NCI-H345 treated with DMSO at 0.1 percent for 48 hours (cell line): ENCODE data around the gene GALP.
"Not testable (repeated sequence)": the region's sequence is repeated elsewhere in the genome, so short reads cannot be mapped to it uniquely, and the experiment has no call there.

Experiments
- DNase-seq: peaks from one replicate; lab custom pipeline; 2025; ENCODE audit not compliant: unreplicated experiment; lab: John Stamatoyannopoulos, UW

Gene GALP

DNA sequence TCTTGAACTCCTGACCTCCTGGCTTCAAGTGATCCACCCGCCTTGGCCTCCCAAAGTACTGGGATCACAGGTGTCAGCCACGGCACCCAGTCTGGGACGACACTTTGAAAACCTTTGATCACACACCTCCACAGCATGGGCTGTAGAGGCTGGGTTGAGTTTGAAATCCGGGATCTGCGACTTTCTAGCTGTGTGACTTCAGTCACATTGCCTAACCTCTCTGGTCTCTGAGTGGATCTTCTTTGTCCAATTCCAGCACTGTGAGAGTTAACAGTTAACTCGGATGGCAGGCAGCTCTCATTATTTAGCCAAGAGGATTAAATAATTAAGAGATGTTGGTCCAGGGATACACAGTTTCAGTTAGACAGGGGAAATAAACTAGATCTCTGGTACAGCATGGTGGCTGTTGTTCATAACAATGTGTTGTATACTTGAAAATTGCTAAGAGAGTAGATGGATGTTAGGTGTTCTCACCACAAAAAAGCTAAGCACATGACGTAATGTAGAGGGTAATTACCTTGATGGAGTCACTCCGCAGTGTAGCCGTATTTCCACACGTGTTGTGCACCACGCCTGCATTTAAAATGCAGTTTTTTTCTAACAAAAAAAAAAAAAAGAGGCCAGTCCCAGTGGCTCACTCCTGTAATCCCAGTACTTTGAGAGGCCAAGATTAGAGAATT, 1.9 kb downstream of the GALP start:
- no peak for DNase-seq

DNA sequence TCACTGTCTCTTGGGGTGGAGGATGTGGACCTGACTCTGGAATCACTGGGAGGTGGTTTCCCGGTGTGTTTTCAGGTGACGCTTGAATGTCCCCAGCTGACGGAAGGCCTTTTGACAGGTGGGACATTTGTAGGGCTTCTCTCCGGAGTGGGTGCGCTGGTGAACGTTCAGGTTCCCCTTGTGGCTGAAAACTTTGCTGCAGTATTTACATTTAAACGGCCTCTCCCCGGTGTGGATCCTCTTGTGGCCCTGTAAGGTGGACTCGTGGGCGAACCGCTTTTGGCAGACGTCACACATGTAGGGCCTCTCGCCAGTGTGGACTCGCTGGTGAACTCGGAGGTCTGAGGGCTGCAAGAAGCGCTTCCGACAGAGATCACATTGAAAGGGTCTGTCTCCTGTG, 14.0 kb downstream of the GALP start:
- no peak for DNase-seq

DNA sequence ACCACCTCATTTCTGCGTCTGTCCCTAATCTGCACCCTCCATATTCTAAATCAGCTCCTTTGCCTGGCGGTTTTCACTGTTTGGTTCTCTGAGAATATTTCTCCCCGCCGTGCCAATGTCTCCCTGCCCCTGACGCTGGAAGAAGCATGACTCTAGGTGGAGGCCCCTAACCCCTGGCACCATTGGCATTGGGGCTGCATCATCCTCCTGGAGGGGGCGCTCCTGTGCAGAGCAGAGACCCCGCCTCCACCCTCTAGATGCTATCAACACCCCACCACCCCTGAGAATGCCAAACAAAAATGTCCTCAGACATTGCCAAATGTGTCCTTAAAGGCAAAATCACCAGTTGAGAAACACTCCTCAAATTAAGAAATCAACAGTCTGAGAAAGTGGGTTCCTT, 15.3 kb downstream of the GALP start:
- no peak for DNase-seq

DNA sequence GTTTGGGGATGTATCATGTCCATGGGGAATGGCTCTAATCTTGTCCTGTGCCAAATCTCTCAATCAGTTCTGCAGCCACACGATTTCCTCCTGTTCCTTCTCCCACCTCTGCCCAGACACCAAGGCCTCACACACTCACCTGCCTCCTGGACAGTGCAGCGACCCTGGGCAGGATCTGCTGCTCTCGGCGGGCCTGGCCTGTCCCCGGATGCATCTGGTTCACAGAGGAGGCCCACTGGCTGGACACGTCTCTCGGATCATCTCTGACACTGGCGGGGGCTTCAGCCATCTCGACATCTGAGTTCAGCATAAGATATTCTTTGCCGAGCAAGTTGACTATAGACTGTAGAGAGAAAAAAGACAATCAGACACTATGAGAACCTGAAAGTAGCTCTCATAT, 15.9 kb downstream of the GALP start:
- DNase-seq = no peak

DNA sequence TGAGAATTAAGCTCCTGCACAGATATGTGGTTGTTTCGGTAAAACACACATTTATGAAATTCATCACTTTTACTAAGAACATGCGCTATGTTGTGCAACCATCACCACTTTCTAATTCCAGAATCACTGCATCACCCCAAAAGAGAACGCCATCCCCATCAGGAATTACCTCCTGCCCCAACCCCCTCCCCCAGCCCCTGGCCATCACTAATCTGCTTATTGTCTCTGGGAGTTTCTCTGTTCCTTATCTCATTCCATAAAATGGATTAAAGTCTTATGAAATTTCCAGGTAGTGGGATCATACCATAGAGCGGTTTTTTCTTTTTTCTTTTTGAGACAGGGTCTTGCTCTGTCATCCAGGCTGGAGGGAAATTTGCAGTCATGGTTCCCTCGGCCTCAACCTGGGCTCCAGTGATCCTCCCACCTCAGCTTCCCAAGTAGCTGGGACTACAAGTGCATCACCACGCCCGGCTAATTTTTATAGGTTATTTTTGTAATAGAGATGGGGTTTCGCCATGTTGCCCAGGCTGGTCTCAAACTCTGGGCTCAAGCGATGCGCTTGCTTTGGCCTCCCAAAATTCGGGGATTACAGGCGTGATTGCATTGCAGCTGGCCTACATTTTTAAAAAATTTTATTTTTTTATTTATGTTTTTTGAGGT, 18.3 kb downstream of the GALP start:
- no peak for DNase-seq

DNA sequence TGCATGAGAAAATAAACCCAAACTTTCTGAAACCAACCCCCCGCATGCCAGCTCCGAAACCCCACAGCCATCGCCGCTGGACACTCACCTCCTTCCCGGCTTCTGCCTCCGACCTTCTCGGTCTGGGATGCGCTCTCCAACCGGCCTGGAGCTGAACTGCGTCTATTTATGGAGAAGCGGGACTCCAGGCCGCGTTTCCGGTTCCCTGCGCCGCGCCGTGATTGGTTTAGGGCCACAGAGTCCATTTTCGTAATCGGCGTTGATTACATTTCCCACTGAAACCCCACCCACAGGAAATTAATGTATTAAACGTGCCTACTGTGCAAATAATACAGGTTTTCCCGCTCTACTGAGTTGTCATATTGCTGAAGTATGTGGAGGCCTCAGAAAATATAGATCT, 21.8 kb downstream of the GALP start, which contains the start of gene ZSCAN5B:
ZSCAN5B (minus strand) TSS at position 138 of the 400 bp plus-strand sequence. CDS start 4,731 bp downstream, outside the sequence.
- not testable (repeated sequence) for DNase-seq

DNA sequence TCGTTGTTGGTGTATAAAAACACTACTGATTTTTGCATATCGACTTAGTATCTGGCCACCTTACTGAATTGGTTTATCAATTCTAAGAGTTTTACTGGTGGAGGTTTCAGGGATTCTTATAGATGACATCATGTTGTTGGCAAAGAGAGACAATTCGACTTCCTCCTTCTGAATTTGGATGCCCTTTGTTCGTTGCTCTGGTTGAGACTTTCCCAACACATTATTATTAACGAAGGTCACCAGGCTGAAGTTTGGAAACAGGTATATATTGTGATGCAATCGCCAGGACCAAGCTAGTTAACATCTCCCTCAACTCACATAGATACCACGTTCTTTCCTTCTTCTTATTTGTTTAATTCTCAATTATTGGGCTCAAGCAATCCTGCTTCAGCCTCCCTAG, 23.9 kb downstream of the GALP start:
- DNase-seq = no peak

DNA sequence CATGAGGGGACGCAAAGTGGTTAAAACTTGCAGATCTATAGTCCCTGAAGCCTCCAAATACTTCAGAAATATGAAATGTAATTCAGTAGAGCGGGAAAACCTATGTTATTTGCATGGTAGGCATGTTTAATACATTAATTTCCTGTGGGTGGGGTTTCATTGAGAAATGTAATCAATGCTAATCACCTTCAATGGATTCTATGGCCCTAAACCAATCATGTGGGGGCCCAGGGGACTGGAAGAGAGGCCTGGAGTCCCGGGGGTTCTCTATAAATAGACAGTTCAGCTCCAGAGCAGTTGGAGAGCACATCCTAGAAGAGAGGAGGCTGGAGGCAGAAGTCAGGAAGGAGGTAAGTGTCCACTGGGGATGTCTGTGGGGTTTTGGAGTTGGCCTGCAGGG, 26.2 kb downstream of the GALP start, which contains the start of gene ZSCAN5C:
ZSCAN5C (plus strand) TSS at position 301 of the 400 bp plus-strand sequence. CDS start 3,641 bp downstream, outside the sequence.
- no peak for DNase-seq

DNA sequence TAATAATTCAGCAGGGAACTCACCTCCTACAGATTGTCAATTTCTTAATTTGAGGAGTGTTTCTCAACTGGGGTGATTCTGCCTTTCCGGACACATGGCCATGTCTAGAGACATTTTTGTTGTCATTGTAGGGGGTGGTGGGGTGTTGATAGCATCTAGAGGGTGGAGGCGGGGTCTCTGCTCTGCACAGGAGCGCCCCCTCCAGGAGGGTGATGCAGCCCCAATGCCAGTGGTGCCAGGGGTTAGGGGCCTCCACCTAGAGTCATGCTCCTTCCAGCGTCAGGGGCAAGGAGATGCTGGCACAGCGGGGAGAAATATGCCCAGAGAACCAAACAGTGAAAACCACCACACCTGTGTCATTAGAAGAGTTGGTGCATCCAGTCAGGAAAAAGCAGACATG, 31.8 kb downstream of the GALP start:
- DNase-seq = not testable (repeated sequence)

DNA sequence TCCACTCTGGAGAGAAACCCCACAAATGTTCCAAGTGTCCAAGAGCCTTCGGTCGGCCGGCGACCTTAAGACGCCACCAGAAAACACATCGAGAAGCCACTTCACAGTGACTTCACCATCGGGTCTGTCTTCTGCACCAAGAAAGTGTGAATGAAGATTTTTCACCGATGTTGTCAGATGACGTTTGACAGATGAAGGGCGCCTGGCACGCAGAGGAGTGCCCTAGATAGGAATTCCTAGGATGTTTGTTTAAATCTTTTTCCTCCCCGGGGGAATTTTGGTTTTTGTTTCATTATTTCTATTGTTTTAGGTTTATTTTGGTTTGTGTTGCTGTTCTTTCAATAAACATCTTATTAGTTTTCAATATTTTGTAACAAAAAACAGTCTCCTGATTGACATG, 33.3 kb downstream of the GALP start:
- no peak for DNase-seq

DNA sequence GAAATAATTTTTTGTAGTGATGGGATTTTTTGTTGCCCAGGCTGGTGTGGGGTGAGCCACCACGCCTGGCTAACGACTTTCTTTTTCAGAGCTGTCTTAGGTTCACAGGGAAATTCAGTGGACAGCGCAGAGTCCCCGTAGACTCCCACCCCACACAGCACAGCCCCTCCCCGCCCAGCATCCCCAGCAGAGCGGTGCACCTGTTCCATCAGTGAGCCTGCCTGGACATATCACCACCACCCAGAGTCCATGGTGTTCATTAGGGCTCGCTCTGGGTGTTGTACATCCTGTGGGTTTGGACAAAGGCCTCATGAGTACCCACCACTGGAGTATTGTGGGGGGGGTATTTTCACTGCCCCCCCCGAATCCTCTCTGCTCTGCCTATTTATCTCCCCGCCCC, 34.2 kb downstream of the GALP start:
- not testable (repeated sequence) for DNase-seq

DNA sequence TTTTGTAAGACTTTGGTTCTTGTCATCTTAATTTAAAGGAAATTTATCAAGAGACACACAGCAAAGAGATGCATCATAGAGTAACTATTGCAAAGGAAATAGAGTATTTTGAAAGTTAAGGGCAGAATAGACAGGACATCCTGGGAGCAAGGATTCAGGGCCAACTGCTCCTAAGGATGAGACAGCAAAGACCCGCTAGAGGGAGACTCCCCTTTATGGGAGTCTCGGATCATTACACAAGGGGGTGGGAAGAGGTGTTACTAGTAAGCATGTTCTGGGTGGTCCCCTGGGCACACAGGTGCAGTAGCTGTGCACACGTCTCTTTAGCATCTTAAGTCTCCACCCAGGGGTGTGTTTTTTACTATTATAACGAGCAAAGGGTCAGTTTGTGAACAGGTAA, 35.9 kb downstream of the GALP start:
- DNase-seq = no peak

DNA sequence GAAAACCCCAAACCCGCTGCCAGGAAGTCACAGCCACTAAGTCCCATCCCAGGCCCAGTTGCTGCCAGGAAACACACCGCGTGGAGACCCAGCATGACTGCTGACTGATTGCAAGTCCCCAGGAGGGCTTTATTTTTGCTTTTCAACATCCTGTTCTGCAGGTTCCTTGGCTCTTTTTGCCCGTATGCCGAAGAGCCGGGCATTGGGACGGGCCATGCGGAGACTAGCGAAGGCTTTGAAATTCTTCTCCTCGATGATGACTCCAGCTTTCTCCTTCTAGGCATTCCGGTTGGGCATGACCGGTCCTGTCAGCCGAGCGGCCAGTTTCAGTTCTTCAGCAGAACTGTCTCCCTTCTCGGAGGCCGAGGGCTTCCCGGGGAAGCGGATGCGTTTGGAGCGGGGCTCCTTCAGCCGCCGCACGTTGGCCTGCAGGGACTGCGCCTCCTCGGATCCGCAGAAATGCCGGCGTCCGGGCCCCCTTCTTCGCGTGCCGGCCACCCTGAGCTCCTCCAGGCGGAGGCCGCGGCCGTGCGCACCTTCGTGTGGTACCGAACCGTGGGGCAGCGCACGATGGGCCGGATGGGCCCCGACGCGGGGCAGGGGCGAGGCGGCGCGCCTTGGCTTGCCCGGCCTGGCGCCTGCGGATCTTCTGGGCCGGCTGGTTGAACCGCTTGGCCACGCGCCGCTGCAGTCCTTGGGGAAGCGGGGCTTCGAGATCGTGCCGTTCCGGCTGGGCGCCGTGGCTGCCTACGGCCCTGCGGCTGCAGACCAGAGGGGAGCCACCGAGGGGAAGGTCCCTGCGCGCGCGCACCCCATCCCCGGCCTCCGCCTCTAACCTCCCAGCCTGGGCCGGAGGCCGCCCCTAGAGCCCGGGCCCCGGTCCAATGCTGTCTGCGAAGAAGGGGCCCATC, 41.5 kb downstream of the GALP start:
- no peak for DNase-seq

DNA sequence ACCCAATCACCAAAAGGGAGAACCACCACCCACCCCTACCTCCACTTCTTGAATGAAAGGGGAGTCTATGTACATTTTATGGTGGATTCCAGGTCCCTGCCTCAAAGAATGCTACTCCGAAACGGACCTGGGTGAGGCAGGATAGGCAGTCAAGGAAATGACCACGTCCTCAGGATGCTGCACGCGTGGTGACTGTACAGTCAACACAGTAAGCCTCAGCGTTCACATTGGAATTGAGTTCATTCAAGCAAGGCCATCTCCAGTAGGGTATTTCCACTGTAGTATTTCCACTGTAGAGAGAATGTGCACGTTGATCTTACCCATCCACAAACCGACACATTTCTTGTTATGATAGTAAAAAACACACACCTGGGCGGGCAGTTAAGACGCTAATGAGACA, 43.2 kb downstream of the GALP start:
- no peak for DNase-seq

DNA sequence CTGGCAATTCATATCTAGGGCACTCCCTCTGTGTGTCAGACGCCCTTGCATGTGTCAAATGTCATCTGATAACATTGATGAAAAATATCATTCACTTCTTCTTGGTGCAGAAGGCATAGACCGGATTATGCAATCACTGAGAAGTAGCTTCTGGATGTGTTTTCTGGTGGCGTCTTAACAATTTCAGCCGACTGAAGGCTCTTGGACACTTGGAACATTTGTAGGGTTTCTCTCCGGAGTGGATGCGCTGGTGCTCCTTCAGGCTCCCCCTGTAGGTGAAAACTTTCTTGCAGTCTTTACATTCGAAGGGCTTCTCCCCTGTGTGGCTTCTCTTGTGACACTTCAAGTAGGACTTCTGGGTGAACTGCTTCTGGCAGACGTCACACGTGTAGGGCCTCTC, 45.6 kb downstream of the GALP start:
- DNase-seq = not testable (repeated sequence)

DNA sequence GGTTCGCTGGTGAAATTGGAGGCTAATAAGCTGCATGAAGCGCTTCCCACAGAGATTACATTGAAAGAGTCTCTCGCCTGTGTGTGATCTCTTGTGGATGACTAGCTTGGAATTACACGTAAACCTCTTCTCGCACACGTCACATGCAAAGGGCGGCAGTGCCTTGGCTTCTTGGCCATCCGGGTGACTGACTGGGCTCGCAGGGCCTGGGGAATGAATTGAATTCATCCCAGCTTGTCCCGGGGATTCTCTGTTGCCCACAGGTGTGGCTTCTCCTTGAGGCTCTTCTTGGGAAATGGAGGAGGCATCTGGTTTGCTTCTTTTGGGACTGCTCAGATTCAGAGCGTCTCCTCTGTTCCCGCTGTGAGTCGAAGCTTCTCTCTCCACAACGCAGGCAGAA, 46.0 kb downstream of the GALP start:
- no peak for DNase-seq

DNA sequence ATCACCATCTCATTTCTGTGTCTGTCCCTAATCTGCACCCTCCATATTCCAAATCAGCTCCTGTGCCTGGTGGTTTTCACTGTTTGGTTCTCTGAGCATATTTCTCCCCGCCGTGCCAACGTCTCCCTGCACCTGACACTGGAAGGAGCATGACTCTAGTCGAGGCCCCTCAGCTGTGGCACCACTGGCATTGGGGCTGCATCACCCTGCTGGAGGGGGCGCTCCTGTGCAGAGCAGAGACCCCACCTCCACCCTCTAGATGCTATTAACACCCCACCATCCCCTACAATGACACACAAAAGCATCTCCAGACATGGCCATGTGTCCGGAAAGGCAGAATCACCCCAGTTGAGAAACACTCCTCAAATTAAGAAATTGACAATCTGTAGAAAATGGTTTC, 47.1 kb downstream of the GALP start:
- DNase-seq = no peak

DNA sequence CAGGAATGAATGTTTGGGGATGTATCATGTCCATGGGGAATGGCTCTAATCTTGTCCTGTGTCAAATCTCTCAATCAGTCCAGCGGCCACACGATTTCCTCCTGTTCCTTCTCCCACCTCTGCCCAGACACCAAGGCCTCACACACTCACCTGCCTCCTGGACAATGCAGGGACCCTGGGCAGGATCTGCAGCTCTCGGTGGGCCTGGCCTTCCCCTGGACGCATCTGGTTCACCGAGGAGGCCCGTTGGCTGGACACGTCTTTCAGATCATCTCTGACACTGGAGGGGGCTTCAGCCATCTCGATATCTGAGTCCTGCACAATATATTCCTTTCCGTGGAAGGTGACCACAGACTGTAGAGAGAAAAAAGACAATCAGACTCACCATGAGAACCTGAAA, 47.7 kb downstream of the GALP start:
- no peak for DNase-seq
